Thoracic aorta endothelial cell (primary cell): Measurements from ENCODE around the gene OTUD3. TPM values are rescaled to one million over a fixed set of nuclear protein-coding genes. Genes with fewer than 3 reads are reported as not detected.

ENCODE experiments used
- total RNA-seq: library from RNA; depleted of rRNA; stranded (reverse); fragments of >200 nt; gene quantifications from 2 replicates; pipeline ENCODE4 v1.2.3, GENCODE V29; 2012

The OTUD3 gene
- total RNA-seq = 7.2 and 8.9 TPM in 2 replicates

GRCh38 chr1:19882111-19883071 lies at the start of gene OTUD3:
Gene OTUD3 (plus strand): TSS chr1:19882395. CDS start chr1:19882514, 119 bp downstream.

DNA sequence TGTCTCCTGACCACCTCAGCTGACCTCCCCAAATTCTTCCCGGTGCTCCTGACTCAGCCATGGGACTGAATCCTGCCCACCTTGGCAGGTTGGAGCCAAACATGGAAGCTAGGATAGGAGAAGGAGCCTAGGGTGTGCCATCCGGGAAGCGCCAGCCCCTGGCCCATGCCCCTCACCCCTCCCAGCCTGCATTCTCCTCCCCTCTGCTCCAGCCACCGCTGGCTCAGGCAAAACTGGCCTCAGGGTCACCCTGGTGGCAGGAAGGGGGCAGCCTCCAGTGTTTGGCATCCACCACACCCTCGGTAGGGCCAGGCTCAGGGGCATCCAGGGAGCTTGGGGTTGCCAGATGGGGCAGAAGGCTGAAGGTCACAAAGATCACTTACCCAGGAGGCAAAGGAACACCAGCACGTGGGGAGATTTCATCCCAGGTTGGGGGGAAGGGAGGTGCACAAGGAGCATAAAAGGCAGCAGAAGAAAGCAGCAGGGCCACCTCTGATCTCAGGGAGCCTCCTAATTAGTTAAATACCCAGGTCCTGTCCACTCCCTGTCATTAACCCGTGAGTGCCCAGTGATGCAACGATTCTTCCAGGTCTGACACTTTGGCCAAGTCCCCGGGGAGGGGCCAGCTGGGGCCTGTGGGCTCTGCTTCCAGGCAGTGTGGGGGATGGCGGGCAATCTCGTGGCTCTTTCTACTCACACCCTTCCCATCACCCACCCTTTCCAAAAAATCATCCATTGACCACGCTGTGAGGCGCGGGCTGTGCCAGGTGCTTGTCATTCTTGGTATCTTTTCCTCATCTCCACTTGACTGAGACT lies 41.1 kb downstream of the OTUD3 start, which contains the start of gene PLA2G2E:
Gene PLA2G2E, minus strand, starts transcription at position 481 of the 816 bp plus-strand sequence. Its CDS starts 58 bp downstream, at position 423.

Other genes with a start within 250 kb of the OTUD3 start
- gene NBL1, start 238.1 kb upstream of the OTUD3 start, total RNA-seq = 31.5 and 33.3 TPM in 2 replicates
- gene HTR6, start 217.5 kb upstream of the OTUD3 start, total RNA-seq = 0.07 TPM in 1 of 2 replicates, not detected in the other
- 6.0 and 9.6 TPM in 2 replicates for gene TMCO4, start 82.5 kb upstream of the OTUD3 start, total RNA-seq
- gene RNF186, start 67.1 kb upstream of the OTUD3 start, total RNA-seq = not detected in 2 replicates
- not detected in 2 replicates for gene PLA2G2E, start 41.2 kb downstream of the OTUD3 start, total RNA-seq
- not detected in 2 replicates for gene PLA2G2A, start 97.2 kb downstream of the OTUD3 start, total RNA-seq
- gene PLA2G5, start 187.8 kb downstream of the OTUD3 start, total RNA-seq = 0.36 TPM in 1 of 2 replicates, not detected in the other
- gene PLA2G2D, start 237.1 kb downstream of the OTUD3 start, total RNA-seq = not detected in 2 replicates